ENCODE measurements around the gene NFIA. TPM values are rescaled to one million over a fixed set of nuclear protein-coding genes. Genes with fewer than 3 reads are reported as not detected.

Gene NFIA
- total RNA-seq, 1 donor from 2014 or later, result 49.4 TPM

DNA sequence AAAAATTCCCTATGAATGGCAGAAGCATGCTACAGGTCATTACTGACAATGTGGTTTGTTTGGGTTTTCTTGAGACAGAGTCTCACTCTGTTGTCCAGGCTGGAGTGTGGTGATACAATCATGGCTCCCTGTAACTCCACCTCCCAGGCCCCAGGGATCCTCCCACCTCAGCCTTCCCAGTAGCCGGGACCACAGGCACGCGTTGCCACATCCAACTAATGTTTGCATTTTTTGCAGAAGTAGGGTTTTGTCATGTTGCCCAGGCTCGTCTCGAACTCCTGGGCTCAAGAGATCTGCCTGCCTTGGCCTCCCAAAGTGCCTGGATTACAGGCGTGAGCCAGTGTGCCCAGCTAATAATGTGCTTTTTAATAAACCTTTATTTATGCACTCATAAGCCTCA is 259.1 kb downstream of the NFIA start:
- TF ChIP-seq, protein P1, sequence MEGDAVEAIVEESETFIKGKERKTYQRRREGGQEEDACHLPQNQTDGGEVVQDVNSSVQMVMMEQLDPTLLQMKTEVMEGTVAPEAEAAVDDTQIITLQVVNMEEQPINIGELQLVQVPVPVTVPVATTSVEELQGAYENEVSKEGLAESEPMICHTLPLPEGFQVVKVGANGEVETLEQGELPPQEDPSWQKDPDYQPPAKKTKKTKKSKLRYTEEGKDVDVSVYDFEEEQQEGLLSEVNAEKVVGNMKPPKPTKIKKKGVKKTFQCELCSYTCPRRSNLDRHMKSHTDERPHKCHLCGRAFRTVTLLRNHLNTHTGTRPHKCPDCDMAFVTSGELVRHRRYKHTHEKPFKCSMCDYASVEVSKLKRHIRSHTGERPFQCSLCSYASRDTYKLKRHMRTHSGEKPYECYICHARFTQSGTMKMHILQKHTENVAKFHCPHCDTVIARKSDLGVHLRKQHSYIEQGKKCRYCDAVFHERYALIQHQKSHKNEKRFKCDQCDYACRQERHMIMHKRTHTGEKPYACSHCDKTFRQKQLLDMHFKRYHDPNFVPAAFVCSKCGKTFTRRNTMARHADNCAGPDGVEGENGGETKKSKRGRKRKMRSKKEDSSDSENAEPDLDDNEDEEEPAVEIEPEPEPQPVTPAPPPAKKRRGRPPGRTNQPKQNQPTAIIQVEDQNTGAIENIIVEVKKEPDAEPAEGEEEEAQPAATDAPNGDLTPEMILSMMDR (conservative IDR thresholded peaks at IDR 0.05), result no peak
- Mint-ChIP-seq H3K4me3 (no peak overlapping the region), H3K4me1 (ENCODE audit: unreplicated experiment) (peaks cover 39% of the 10 kb centered on the region), H3K27ac (no peak overlapping the region), H3K36me3 (peaks cover 26% of the 10 kb centered on the region), H3K27me3 (peaks cover 3% of the 10 kb centered on the region), H3K9me3 (peaks cover 4% of the 10 kb centered on the region)
- DNase-seq (ENCODE audit: extremely low spot score, unreplicated experiment), result no peak

DNA sequence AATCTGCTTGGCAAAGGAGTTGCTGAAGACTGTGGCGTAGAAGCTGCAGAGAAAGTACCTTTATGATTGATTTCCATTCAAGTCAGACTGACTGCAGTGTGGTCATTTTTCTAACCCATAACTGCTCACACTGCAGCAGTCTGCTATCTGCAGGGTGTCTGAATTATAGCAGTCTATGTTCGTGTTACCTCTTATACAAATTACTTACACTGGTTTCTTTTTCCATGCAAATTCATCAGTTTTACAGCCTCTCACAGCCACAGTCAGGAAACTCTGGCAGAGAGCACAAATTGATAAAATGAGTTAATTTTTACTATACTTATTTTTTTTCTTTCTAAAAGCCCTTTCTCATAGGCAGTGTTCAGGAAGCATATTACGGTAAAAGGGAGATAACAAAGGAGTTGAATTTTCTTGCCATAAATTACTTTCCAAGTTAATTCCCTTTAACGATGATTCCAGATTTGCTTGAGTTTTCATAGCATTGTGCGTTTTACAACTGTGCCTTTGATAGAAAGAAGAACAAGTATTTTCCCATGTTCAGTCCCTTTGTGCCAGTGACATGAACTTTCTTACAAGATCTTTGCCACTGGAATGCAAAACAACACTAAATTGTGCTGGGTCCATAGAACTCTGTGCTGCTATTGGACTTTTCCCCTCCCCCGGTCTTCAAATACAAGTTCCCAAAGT is 261.5 kb downstream of the NFIA start:
- H3K4me1 Mint-ChIP-seq (ENCODE audit: unreplicated experiment), result peaks cover 16% of the 10 kb centered on the region
- no peak overlapping the region for H3K27ac Mint-ChIP-seq
- peaks cover 4% of the 10 kb centered on the region for H3K9me3 Mint-ChIP-seq
- H3K4me3 Mint-ChIP-seq, result no peak overlapping the region
- DNase-seq (ENCODE audit: extremely low spot score, unreplicated experiment), result no peak
- TF ChIP-seq, protein P1 (conservative IDR thresholded peaks at IDR 0.05), result no peak
- H3K36me3 Mint-ChIP-seq, result peaks cover 32% of the 10 kb centered on the region
- H3K27me3 Mint-ChIP-seq, result no peaks in the 10 kb centered on the region

DNA sequence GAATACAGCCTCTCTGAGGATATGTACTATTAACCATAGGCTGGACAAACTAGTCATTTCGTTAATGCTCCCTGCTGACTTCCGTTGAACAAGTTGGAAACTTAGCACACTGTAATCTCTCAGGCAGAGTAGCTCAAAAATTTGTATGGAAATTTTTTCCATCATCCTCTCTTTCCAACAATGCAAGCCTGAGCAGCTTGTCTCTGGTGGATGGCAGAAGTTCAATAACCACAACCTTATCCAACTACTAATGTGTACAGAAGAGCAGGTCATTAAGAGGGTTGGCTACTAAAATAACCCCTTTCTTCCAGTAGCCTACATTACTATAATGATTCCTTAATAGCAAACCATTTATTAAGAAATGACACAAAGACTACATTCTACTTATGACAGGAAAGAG is 262.3 kb downstream of the NFIA start:
- TF ChIP-seq, protein P1 (conservative IDR thresholded peaks at IDR 0.05), result no peak
- Mint-ChIP-seq H3K4me3 (no peak overlapping the region), H3K27me3 (no peaks in the 10 kb centered on the region), H3K36me3 (peaks cover 33% of the 10 kb centered on the region), H3K4me1 (ENCODE audit: unreplicated experiment) (peaks cover 16% of the 10 kb centered on the region), H3K9me3 (peaks cover 4% of the 10 kb centered on the region), H3K27ac (no peak overlapping the region)
- no peak for DNase-seq (ENCODE audit: extremely low spot score, unreplicated experiment)

DNA sequence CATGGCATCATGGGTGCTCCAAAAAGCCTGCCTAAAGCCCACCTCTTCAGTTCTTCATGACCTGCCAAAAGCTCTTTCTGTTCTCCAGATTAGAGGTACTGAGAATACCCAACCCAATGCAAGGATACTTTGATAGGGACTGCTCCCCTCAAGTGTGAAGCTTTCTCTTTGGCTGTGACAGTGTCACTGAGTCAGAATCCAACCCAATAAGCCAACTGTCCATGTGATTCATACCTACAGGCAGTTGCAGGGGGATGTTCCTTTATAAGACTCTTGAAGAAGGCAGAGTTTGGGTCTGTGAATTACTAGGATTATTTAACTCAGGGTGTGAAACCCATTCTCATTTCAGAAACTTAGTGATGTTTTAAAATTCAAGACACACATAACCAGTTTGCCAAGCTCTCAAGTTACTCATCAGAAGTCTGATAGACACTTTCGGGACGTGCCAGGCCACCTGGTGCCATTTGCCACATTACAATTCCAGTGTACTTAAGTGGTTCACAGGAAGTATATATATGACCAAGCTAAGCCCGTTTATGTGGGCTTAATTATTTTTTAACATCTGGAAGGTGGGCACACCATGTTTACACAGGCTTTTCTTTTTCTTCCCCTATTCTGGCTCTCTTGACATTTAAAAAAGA is 265.8 kb downstream of the NFIA start:
- H3K4me1 Mint-ChIP-seq (ENCODE audit: unreplicated experiment), result peaks cover 17% of the 10 kb centered on the region

DNA sequence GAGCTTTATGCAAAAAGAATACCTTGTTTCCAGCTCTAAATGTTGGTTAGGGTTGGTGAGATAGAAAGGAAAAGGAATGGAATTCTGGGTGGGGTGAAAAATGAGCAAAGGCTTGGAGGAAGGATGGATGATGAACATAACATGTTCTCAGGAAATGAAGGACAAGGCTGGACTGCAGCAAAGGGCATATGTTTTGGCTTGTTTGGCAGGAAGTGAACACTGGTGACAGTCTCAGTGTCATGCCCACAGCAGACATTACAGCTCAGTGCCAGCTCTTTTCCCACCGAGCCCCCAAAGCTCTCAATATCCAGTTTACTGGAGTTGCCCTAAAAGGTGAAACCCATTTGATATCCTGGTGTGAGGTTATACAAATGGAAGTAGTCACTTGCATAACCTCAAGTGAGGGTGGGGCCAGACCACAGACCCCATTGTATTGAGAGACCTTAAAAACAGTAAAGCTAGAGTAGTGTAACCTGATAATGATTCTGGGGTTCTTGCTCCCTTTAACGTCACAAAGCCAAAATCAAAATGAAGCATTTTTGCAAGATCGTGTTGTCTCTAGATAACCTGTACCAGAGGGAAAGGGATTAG is 270.6 kb downstream of the NFIA start:
- Mint-ChIP-seq H3K36me3 (peaks cover 29% of the 10 kb centered on the region), H3K4me3 (no peak overlapping the region), H3K27ac (no peak overlapping the region), H3K27me3 (no peaks in the 10 kb centered on the region), H3K4me1 (ENCODE audit: unreplicated experiment) (peaks cover 9% of the 10 kb centered on the region), H3K9me3 (no peaks in the 10 kb centered on the region)
- TF ChIP-seq, protein P1 (conservative IDR thresholded peaks at IDR 0.05), result no peak
- DNase-seq (ENCODE audit: extremely low spot score, unreplicated experiment), result no peak

More for the DNA sequence above, 265.8 kb downstream of the NFIA start:
- TF ChIP-seq, protein P1 (conservative IDR thresholded peaks at IDR 0.05), result no peak
- no peak for DNase-seq (ENCODE audit: extremely low spot score, unreplicated experiment)
- no peak overlapping the region for H3K4me3 Mint-ChIP-seq
- H3K9me3 Mint-ChIP-seq, result peaks cover 4% of the 10 kb centered on the region
- no peaks in the 10 kb centered on the region for H3K27me3 Mint-ChIP-seq
- H3K36me3 Mint-ChIP-seq, result peaks cover 30% of the 10 kb centered on the region
- H3K27ac Mint-ChIP-seq, result no peak overlapping the region

All from type B pancreatic cell (in vitro differentiated cells).